Measurements from ENCODE around the gene MINAR1. TPM values are rescaled to one million over a fixed set of nuclear protein-coding genes. Genes with fewer than 3 reads are reported as not detected.
A peak's percentile ranks its signal among the peaks of the same experiment; 100 is the strongest.

The MINAR1 gene
- total and polyA plus RNA-seq, 7 donors, result 0.14 to 0.36 (median 0.16) TPM; not detected in 2

DNA sequence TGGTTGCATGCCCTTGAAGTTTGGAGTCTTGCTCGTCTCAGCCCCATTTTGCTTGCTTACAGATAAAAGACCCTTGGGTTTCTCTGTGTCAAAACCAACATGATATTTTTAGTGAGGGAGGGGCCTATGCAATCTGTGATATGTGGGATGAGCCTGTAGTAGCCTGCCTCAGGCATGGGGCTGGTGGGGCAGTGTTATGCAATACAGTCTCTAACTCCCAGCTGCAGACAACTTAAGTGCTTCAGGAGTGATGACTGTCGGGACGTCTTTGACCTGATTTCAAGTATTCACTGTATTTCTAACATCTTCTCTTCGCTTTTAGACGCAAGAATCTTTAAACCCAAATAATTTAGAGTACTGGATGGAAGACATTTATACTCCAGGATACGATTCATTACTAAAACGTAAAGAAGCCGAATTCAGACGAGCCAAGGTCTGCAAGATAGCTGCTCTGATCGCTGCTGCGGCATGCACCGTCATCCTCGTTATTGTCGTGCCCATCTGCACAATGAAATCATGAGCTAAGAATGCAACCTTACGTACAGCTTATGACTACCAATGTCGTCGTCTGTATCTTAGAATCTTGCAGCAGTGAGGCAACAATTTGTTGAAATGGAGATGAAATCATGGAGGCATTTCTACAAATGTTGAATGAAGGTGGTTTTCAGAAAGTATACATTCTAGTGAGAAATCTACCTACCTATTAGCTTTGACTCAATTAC lies 35.9 kb downstream of the MINAR1 start:
- Histone ChIP-seq H3K27ac (no peak overlapping the region), H3K36me3 (no peaks in the 10 kb centered on the region), H3K27me3 (no peaks in the 10 kb centered on the region), H3K4me3 (no peak overlapping the region), H3K4me1 (no peaks in the 10 kb centered on the region), H3K9me3 (no peaks in the 10 kb centered on the region)
- intact Hi-C loops (cut with DNase I), result no loop called here
- TF ChIP-seq POLR2AphosphoS5 (IDR thresholded peaks at IDR 0.05) (no peak), EP300 (IDR thresholded peaks at IDR 0.05) (no peak), POLR2A (IDR thresholded peaks at IDR 0.05) (no peak)
- TF ChIP-seq, protein P1, sequence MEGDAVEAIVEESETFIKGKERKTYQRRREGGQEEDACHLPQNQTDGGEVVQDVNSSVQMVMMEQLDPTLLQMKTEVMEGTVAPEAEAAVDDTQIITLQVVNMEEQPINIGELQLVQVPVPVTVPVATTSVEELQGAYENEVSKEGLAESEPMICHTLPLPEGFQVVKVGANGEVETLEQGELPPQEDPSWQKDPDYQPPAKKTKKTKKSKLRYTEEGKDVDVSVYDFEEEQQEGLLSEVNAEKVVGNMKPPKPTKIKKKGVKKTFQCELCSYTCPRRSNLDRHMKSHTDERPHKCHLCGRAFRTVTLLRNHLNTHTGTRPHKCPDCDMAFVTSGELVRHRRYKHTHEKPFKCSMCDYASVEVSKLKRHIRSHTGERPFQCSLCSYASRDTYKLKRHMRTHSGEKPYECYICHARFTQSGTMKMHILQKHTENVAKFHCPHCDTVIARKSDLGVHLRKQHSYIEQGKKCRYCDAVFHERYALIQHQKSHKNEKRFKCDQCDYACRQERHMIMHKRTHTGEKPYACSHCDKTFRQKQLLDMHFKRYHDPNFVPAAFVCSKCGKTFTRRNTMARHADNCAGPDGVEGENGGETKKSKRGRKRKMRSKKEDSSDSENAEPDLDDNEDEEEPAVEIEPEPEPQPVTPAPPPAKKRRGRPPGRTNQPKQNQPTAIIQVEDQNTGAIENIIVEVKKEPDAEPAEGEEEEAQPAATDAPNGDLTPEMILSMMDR (IDR thresholded peaks at IDR 0.05), result no peak
- 92 to 93% methylated on average over 17 of the region's 17 CpGs for WGBS, 2 donors
- no peak for DNase-seq

DNA sequence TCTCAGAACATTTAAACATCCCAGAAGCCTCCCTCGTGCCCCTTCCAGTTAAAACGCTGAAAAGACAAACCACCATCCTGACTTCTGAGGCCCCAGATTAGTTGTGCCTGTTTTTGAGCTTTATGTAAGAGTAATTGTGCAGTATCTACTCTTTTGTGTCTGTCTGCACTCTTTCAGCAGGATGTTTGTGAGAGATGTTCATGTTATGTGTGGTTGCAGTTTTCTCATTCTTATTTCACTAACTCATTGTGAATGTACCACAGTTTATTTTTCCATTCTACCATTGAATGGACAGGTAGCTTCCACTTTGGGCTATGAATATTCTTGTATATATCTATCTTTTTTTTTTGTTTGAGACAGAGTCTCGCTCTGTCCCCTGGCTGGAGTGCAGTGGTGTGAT lies 40.3 kb downstream of the MINAR1 start:
- Histone ChIP-seq H3K27me3 (no peaks in the 10 kb centered on the region), H3K27ac (no peak overlapping the region), H3K9me3 (no peaks in the 10 kb centered on the region), H3K4me1 (no peaks in the 10 kb centered on the region), H3K36me3 (no peaks in the 10 kb centered on the region), H3K4me3 (no peak overlapping the region)
- 82 to 86% methylated on average over 3 of the region's 3 CpGs for WGBS, 2 donors
- intact Hi-C loops (cut with DNase I), result no loop called here
- DNase-seq, result no peak
- no peak for TF ChIP-seq POLR2AphosphoS5 (IDR thresholded peaks at IDR 0.05)
- TF ChIP-seq EP300 (IDR thresholded peaks at IDR 0.05), result no peak
- TF ChIP-seq POLR2A (IDR thresholded peaks at IDR 0.05), result no peak

DNA sequence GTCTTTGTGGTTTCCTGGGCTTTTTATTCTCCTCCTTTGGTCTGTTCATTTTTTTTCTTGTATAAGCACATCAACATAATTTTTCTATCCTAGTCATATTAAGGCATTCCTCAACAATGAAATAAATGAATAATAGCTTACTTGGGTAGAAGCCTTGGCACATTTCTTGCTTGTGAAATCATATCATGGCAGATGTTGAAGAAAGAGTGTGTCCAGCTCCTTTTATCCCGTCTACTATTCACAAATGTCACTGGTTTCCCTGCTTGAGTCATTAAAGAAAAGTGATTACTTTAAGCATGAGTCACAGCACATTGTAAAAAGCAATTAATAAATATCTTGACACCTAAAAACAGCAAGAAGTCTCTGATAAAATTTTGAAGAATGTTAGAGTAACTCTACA lies 42.1 kb downstream of the MINAR1 start:
- Histone ChIP-seq H3K4me3 (no peak overlapping the region), H3K4me1 (no peaks in the 10 kb centered on the region), H3K27me3 (no peaks in the 10 kb centered on the region), H3K9me3 (no peaks in the 10 kb centered on the region), H3K27ac (no peak overlapping the region), H3K36me3 (no peaks in the 10 kb centered on the region)
- DNase-seq, result no peak
- intact Hi-C loops (cut with DNase I), result no loop called here
- TF ChIP-seq POLR2AphosphoS5 (IDR thresholded peaks at IDR 0.05), result peak in 1 of 4 donors; percentile 18
- TF ChIP-seq POLR2A (IDR thresholded peaks at IDR 0.05), result no peak
- WGBS, 2 donors, result 75 to 76% methylated on average over 1 of the region's 1 CpG

DNA sequence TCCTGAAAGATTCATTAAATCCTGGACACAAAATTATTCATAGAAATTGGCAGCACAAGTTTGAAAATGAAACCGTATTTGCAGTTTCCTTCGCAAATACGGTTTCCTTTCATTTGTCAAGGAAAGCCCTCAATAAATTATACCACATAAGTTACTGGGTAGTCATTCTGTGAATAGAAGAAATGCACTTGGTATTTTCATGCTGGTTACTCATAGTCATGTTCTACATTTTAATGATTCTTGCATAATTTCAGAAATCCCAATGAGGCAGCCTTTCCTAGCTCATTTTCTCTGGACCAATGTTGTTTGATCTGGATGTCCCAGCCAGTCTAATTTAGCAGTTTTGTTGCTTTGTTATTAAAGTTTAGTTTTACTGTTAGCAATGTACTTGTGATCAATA lies 43.2 kb downstream of the MINAR1 start:
- Histone ChIP-seq H3K27me3 (no peaks in the 10 kb centered on the region), H3K36me3 (no peaks in the 10 kb centered on the region), H3K4me1 (no peaks in the 10 kb centered on the region), H3K27ac (no peak overlapping the region), H3K4me3 (no peak overlapping the region), H3K9me3 (no peaks in the 10 kb centered on the region)
- intact Hi-C loops (cut with DNase I), result no loop called here
- no peak for DNase-seq
- 57 to 86% methylated on average over 3 of the region's 3 CpGs for WGBS, 2 donors
- no peak for TF ChIP-seq POLR2A (IDR thresholded peaks at IDR 0.05)
- TF ChIP-seq POLR2AphosphoS5 (IDR thresholded peaks at IDR 0.05), result no peak
- TF ChIP-seq EP300 (IDR thresholded peaks at IDR 0.05), result no peak
- TF ChIP-seq, protein P1 (IDR thresholded peaks at IDR 0.05), result no peak

DNA sequence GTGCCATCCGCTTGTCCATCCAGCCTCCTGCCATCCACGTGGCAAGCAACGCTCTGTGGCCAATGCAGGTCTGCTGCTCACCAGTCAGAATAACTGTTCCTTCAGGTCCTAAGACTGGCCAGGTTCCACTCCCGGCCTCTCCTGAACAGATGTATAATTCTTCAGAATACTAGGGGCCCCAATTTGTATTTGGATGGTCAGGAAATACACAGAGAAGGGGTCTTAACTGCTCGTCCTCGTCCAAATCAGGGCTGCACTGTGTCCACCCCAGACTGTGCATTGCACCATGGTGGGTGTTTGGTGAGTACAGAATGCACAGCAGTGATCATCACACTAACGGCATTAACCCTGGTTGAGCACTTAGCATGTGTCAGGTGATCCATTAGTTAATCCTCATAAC lies 46.0 kb downstream of the MINAR1 start:
- intact Hi-C loops (cut with DNase I), result no loop called here
- no peak overlapping the region for H3K27ac ChIP-seq
- H3K4me3 ChIP-seq, result no peak overlapping the region
- no peaks in the 10 kb centered on the region for H3K4me1 ChIP-seq
- TF ChIP-seq POLR2AphosphoS5 (IDR thresholded peaks at IDR 0.05) (no peak), POLR2A (IDR thresholded peaks at IDR 0.05) (no peak), EP300 (IDR thresholded peaks at IDR 0.05) (no peak)
- TF ChIP-seq, protein P1 (IDR thresholded peaks at IDR 0.05), result no peak
- H3K27me3 ChIP-seq, result no peaks in the 10 kb centered on the region
- WGBS, 2 donors, result 90 to 93% methylated on average over 7 of the region's 7 CpGs
- H3K36me3 ChIP-seq, result no peaks in the 10 kb centered on the region
- no peak for DNase-seq
- H3K9me3 ChIP-seq, result no peaks in the 10 kb centered on the region

DNA sequence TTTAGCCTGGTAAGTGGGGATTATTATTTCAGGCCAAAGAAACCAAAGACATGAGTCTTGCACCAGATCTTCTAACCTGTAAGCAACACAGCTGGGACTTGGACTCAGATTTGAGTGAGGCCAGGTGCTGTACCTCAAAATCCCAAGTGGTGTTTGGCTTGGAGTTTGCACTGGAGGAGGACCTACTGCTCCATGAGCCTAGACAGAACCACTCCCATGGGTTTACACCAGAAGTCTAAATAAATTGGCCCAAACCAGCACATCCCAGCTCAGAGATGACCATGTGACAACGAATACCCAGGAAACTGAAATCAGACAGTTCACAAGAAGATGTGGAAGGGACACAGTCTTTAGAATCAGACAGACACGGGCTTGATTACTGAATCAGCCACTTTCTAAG lies 47.5 kb downstream of the MINAR1 start:
- no peak for DNase-seq
- no peaks in the 10 kb centered on the region for H3K9me3 ChIP-seq
- WGBS, 2 donors, result 70 to 86% methylated on average over 2 of the region's 2 CpGs
- no peaks in the 10 kb centered on the region for H3K36me3 ChIP-seq
- H3K27me3 ChIP-seq, result no peaks in the 10 kb centered on the region
- intact Hi-C loops (cut with DNase I), result no loop called here
- H3K27ac ChIP-seq, result no peak overlapping the region
- H3K4me3 ChIP-seq, result no peak overlapping the region
- TF ChIP-seq POLR2A (IDR thresholded peaks at IDR 0.05) (no peak), EP300 (IDR thresholded peaks at IDR 0.05) (no peak), POLR2AphosphoS5 (IDR thresholded peaks at IDR 0.05) (no peak)
- TF ChIP-seq, protein P1 (IDR thresholded peaks at IDR 0.05), result no peak
- H3K4me1 ChIP-seq, result no peaks in the 10 kb centered on the region

Data from sigmoid colon (tissue), 7 donors.